Thyroid gland (tissue), 4 donors: ENCODE results near the gene ZNF586.

Experiments
- POLR2A ChIP-seq, 2 donors: fragments of 450-650 bp; IDR thresholded peaks; one replicate each; pipeline ENCODE4 v1.6.1; 2017; ENCODE audit warnings: antibody characterized with exemption in 2 of 2, mild to moderate bottlenecking in 2 of 2, moderate library complexity in 1 of 2
- TF ChIP-seq, protein P1 (sequence below), 6 experiments: fragments of 200-600 bp in 3 of 6; fragments of 450-650 bp in 3 of 6; sonication (generic) in 3 of 6; IDR thresholded peaks; one replicate each; pipeline ENCODE4 v1.5.1; 2016 to 2019; ENCODE audit warnings: antibody characterized with exemption in 6 of 6, mild to moderate bottlenecking in 2 of 6, inconsistent platforms in 1 of 6, moderate library complexity in 1 of 6

DNA sequence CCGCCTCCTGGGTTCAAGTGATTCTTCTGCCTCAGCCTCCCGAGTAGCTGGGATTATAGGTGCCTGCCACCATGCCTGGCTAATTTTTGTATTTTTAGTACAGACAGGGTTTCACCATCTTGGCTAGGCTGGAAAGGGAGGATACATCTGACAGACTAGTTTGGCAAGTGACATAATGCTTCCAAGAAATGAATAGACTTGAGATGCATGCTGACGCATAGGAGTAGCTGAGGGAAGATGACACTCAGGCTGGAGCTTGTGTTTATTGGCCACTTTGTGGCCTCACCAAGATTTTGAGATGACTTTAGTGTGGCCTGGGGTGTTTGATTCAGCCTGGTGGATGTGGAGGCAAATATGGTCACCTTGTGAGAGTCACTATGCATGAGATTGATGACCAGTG is 4.0 kb downstream of the ZNF586 start:
- TF ChIP-seq, protein P1, sequence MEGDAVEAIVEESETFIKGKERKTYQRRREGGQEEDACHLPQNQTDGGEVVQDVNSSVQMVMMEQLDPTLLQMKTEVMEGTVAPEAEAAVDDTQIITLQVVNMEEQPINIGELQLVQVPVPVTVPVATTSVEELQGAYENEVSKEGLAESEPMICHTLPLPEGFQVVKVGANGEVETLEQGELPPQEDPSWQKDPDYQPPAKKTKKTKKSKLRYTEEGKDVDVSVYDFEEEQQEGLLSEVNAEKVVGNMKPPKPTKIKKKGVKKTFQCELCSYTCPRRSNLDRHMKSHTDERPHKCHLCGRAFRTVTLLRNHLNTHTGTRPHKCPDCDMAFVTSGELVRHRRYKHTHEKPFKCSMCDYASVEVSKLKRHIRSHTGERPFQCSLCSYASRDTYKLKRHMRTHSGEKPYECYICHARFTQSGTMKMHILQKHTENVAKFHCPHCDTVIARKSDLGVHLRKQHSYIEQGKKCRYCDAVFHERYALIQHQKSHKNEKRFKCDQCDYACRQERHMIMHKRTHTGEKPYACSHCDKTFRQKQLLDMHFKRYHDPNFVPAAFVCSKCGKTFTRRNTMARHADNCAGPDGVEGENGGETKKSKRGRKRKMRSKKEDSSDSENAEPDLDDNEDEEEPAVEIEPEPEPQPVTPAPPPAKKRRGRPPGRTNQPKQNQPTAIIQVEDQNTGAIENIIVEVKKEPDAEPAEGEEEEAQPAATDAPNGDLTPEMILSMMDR (IDR thresholded peaks at IDR 0.05): no peak
- no peak for TF ChIP-seq POLR2A (IDR thresholded peaks at IDR 0.05)
